Measurements from ENCODE around the gene INSR. TPM values are rescaled to one million over a fixed set of nuclear protein-coding genes. Genes with fewer than 3 reads are reported as not detected.

Gene INSR
- total RNA-seq, 1 experiment from 2014 or later: 35.9 TPM

DNA sequence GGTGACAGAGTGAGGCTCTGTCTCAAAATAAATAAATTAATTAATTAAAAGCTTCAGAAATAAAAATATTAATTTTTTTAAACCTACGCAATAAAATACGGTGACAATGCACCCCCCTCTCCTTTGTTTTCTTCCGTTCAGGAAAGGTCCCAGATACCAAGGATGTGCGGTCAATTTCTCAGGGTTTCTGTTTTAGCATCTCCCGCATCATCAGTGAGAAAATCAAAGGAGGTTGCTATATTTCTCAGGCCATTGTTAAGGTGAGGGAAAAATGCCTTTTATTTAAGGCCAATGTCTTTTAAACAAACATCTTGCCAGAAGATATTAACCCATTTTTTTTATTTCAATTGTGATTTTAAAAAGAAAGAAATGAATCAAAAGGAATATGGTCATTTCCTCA, 111.7 kb downstream of the INSR start (continued):
- TF ChIP-seq, protein P1, sequence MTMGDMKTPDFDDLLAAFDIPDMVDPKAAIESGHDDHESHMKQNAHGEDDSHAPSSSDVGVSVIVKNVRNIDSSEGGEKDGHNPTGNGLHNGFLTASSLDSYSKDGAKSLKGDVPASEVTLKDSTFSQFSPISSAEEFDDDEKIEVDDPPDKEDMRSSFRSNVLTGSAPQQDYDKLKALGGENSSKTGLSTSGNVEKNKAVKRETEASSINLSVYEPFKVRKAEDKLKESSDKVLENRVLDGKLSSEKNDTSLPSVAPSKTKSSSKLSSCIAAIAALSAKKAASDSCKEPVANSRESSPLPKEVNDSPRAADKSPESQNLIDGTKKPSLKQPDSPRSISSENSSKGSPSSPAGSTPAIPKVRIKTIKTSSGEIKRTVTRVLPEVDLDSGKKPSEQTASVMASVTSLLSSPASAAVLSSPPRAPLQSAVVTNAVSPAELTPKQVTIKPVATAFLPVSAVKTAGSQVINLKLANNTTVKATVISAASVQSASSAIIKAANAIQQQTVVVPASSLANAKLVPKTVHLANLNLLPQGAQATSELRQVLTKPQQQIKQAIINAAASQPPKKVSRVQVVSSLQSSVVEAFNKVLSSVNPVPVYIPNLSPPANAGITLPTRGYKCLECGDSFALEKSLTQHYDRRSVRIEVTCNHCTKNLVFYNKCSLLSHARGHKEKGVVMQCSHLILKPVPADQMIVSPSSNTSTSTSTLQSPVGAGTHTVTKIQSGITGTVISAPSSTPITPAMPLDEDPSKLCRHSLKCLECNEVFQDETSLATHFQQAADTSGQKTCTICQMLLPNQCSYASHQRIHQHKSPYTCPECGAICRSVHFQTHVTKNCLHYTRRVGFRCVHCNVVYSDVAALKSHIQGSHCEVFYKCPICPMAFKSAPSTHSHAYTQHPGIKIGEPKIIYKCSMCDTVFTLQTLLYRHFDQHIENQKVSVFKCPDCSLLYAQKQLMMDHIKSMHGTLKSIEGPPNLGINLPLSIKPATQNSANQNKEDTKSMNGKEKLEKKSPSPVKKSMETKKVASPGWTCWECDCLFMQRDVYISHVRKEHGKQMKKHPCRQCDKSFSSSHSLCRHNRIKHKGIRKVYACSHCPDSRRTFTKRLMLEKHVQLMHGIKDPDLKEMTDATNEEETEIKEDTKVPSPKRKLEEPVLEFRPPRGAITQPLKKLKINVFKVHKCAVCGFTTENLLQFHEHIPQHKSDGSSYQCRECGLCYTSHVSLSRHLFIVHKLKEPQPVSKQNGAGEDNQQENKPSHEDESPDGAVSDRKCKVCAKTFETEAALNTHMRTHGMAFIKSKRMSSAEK (CRISPR knock-in tag; IDR thresholded peaks at IDR 0.05; ENCODE audit: borderline replicate concordance): no peak
- TF ChIP-seq, protein P2, sequence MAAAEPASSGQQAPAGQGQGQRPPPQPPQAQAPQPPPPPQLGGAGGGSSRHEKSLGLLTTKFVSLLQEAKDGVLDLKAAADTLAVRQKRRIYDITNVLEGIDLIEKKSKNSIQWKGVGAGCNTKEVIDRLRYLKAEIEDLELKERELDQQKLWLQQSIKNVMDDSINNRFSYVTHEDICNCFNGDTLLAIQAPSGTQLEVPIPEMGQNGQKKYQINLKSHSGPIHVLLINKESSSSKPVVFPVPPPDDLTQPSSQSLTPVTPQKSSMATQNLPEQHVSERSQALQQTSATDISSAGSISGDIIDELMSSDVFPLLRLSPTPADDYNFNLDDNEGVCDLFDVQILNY (CRISPR knock-in tag; IDR thresholded peaks at IDR 0.05): no peak
- TF ChIP-seq, protein P3, sequence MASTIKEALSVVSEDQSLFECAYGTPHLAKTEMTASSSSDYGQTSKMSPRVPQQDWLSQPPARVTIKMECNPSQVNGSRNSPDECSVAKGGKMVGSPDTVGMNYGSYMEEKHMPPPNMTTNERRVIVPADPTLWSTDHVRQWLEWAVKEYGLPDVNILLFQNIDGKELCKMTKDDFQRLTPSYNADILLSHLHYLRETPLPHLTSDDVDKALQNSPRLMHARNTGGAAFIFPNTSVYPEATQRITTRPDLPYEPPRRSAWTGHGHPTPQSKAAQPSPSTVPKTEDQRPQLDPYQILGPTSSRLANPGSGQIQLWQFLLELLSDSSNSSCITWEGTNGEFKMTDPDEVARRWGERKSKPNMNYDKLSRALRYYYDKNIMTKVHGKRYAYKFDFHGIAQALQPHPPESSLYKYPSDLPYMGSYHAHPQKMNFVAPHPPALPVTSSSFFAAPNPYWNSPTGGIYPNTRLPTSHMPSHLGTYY (CRISPR knock-in tag; IDR thresholded peaks at IDR 0.05): no peak

DNA sequence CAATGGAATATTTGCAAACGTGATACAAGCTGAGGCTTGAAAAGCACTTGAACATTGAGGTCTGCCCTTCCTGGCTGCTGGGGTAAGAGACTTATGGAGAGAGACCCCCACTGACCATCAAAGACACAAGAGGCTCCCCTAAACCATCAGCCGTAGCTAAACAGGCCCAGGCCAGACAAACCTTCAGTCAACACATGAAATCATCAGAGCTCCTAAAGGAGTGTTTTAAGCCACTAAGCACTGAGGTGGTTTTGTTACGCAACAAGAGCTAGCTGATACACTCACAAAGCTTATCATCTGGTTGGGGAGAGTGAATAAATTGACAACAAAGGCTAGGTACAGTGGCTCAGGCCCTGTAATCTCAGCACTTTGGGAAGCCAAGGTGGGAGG, 114.3 kb downstream of the INSR start:
- ChIA-PET CTCF (interaction anchor here (1.2 to 1.4 kb wide), 2 partner anchors 146 to 161 kb away, joined by 3 to 4 read pairs; no protein-coding TSS in a partner anchor), POLR2A (no interaction called here)
- no peaks in the 10 kb centered on the region for H3K4me1 Mint-ChIP-seq
- H3K9me3 Mint-ChIP-seq: peaks cover 3% of the 10 kb centered on the region; the same call in 1 of the 2 replicates
- ATAC-seq (no peak), DNase-seq (ENCODE audit: low spot score) (no peak)
- no peak overlapping the region for H3K4me3 Mint-ChIP-seq
- peaks cover 8% of the 10 kb centered on the region; the same call in 1 of the 2 replicates for H3K36me3 Mint-ChIP-seq
- H3K27ac Mint-ChIP-seq: no peak overlapping the region
- H3K27me3 Mint-ChIP-seq (ENCODE audit: low read depth): no peaks in the 10 kb centered on the region
- TF ChIP-seq, protein P4, sequence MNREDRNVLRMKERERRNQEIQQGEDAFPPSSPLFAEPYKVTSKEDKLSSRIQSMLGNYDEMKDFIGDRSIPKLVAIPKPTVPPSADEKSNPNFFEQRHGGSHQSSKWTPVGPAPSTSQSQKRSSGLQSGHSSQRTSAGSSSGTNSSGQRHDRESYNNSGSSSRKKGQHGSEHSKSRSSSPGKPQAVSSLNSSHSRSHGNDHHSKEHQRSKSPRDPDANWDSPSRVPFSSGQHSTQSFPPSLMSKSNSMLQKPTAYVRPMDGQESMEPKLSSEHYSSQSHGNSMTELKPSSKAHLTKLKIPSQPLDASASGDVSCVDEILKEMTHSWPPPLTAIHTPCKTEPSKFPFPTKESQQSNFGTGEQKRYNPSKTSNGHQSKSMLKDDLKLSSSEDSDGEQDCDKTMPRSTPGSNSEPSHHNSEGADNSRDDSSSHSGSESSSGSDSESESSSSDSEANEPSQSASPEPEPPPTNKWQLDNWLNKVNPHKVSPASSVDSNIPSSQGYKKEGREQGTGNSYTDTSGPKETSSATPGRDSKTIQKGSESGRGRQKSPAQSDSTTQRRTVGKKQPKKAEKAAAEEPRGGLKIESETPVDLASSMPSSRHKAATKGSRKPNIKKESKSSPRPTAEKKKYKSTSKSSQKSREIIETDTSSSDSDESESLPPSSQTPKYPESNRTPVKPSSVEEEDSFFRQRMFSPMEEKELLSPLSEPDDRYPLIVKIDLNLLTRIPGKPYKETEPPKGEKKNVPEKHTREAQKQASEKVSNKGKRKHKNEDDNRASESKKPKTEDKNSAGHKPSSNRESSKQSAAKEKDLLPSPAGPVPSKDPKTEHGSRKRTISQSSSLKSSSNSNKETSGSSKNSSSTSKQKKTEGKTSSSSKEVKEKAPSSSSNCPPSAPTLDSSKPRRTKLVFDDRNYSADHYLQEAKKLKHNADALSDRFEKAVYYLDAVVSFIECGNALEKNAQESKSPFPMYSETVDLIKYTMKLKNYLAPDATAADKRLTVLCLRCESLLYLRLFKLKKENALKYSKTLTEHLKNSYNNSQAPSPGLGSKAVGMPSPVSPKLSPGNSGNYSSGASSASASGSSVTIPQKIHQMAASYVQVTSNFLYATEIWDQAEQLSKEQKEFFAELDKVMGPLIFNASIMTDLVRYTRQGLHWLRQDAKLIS (CRISPR knock-in tag; IDR thresholded peaks at IDR 0.05; ENCODE audit: borderline replicate concordance): no peak
- TF ChIP-seq, protein P5, sequence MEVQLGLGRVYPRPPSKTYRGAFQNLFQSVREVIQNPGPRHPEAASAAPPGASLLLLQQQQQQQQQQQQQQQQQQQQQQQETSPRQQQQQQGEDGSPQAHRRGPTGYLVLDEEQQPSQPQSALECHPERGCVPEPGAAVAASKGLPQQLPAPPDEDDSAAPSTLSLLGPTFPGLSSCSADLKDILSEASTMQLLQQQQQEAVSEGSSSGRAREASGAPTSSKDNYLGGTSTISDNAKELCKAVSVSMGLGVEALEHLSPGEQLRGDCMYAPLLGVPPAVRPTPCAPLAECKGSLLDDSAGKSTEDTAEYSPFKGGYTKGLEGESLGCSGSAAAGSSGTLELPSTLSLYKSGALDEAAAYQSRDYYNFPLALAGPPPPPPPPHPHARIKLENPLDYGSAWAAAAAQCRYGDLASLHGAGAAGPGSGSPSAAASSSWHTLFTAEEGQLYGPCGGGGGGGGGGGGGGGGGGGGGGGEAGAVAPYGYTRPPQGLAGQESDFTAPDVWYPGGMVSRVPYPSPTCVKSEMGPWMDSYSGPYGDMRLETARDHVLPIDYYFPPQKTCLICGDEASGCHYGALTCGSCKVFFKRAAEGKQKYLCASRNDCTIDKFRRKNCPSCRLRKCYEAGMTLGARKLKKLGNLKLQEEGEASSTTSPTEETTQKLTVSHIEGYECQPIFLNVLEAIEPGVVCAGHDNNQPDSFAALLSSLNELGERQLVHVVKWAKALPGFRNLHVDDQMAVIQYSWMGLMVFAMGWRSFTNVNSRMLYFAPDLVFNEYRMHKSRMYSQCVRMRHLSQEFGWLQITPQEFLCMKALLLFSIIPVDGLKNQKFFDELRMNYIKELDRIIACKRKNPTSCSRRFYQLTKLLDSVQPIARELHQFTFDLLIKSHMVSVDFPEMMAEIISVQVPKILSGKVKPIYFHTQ (CRISPR knock-in tag; IDR thresholded peaks at IDR 0.05): no peak
- no peak for TF ChIP-seq ZNF121 (CRISPR knock-in tag; IDR thresholded peaks at IDR 0.05)
- TF ChIP-seq, protein P6, sequence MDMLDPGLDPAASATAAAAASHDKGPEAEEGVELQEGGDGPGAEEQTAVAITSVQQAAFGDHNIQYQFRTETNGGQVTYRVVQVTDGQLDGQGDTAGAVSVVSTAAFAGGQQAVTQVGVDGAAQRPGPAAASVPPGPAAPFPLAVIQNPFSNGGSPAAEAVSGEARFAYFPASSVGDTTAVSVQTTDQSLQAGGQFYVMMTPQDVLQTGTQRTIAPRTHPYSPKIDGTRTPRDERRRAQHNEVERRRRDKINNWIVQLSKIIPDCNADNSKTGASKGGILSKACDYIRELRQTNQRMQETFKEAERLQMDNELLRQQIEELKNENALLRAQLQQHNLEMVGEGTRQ (CRISPR knock-in tag; IDR thresholded peaks at IDR 0.05): no peak
- TF ChIP-seq, protein P7, sequence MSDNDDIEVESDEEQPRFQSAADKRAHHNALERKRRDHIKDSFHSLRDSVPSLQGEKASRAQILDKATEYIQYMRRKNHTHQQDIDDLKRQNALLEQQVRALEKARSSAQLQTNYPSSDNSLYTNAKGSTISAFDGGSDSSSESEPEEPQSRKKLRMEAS (CRISPR knock-in tag; IDR thresholded peaks at IDR 0.05): no peak
- TF ChIP-seq RELA (CRISPR knock-in tag; IDR thresholded peaks at IDR 0.05; ENCODE audit: borderline replicate concordance): no peak
- no peak for TF ChIP-seq ZNF423 (CRISPR knock-in tag; IDR thresholded peaks at IDR 0.05)
- TF ChIP-seq HMGA2 (CRISPR knock-in tag; IDR thresholded peaks at IDR 0.05): no peak
- TF ChIP-seq, protein P3 (CRISPR knock-in tag; IDR thresholded peaks at IDR 0.05): no peak
- TF ChIP-seq ESRRA (CRISPR knock-in tag; IDR thresholded peaks at IDR 0.05; ENCODE audit: borderline replicate concordance): no peak
- no peak for TF ChIP-seq GABPB1 (CRISPR knock-in tag; IDR thresholded peaks at IDR 0.05)
- TF ChIP-seq, protein P8, sequence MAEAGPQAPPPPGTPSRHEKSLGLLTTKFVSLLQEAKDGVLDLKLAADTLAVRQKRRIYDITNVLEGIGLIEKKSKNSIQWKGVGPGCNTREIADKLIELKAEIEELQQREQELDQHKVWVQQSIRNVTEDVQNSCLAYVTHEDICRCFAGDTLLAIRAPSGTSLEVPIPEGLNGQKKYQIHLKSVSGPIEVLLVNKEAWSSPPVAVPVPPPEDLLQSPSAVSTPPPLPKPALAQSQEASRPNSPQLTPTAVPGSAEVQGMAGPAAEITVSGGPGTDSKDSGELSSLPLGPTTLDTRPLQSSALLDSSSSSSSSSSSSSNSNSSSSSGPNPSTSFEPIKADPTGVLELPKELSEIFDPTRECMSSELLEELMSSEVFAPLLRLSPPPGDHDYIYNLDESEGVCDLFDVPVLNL (CRISPR knock-in tag; IDR thresholded peaks at IDR 0.05; ENCODE audit: borderline replicate concordance, low read depth): no peak
- no peak for TF ChIP-seq IRF2 (CRISPR knock-in tag; IDR thresholded peaks at IDR 0.05; ENCODE audit: borderline replicate concordance, low read depth)
- TF ChIP-seq, protein P9, sequence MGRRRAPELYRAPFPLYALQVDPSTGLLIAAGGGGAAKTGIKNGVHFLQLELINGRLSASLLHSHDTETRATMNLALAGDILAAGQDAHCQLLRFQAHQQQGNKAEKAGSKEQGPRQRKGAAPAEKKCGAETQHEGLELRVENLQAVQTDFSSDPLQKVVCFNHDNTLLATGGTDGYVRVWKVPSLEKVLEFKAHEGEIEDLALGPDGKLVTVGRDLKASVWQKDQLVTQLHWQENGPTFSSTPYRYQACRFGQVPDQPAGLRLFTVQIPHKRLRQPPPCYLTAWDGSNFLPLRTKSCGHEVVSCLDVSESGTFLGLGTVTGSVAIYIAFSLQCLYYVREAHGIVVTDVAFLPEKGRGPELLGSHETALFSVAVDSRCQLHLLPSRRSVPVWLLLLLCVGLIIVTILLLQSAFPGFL (CRISPR knock-in tag; IDR thresholded peaks at IDR 0.05; ENCODE audit: borderline replicate concordance): no peak

Measured in WTC11 (cell line).